ENCODE results near the gene ZNF30. TPM values are rescaled to one million over a fixed set of nuclear protein-coding genes. Genes with fewer than 3 reads are reported as not detected.

Gene ZNF30
- total RNA-seq, 2 donors from 2014 or later: 1.3 to 2.1 TPM

DNA sequence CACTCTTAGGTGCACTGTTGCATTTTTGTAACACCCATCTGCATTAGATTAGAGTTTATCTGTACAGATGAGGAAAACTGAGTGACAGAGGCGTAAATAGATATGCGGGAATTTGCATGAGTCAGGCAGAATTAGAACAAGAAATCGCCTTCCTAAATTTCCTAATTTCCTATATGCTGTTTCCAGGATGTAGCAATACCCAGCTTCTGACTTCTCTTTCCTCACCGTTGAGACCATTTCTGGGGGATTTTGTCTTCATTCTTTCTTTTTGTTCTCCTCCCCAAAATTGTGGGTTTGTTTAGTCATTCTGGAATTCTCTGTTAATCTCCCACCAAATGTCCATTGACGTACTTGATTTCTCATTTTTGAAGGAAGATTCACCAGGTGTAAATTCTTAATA lies 47.9 kb downstream of the ZNF30 start:
- no peaks in the 10 kb centered on the region for H3K4me1 ChIP-seq
- H3K4me3 ChIP-seq: no peak overlapping the region
- no peak for DNase-seq
- TF ChIP-seq, protein P1, sequence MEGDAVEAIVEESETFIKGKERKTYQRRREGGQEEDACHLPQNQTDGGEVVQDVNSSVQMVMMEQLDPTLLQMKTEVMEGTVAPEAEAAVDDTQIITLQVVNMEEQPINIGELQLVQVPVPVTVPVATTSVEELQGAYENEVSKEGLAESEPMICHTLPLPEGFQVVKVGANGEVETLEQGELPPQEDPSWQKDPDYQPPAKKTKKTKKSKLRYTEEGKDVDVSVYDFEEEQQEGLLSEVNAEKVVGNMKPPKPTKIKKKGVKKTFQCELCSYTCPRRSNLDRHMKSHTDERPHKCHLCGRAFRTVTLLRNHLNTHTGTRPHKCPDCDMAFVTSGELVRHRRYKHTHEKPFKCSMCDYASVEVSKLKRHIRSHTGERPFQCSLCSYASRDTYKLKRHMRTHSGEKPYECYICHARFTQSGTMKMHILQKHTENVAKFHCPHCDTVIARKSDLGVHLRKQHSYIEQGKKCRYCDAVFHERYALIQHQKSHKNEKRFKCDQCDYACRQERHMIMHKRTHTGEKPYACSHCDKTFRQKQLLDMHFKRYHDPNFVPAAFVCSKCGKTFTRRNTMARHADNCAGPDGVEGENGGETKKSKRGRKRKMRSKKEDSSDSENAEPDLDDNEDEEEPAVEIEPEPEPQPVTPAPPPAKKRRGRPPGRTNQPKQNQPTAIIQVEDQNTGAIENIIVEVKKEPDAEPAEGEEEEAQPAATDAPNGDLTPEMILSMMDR (IDR thresholded peaks at IDR 0.05): no peak
- no peak overlapping the region for H3K27ac ChIP-seq
- no peaks in the 10 kb centered on the region for H3K9me3 ChIP-seq
- no peaks in the 10 kb centered on the region for H3K36me3 ChIP-seq
- intact Hi-C loops (cut with DNase I): no loop called here
- H3K27me3 ChIP-seq: no peaks in the 10 kb centered on the region
- H3K9ac ChIP-seq (ENCODE audit: low read depth in 2 of 2, low read length in 2 of 2): no peak overlapping the region

DNA sequence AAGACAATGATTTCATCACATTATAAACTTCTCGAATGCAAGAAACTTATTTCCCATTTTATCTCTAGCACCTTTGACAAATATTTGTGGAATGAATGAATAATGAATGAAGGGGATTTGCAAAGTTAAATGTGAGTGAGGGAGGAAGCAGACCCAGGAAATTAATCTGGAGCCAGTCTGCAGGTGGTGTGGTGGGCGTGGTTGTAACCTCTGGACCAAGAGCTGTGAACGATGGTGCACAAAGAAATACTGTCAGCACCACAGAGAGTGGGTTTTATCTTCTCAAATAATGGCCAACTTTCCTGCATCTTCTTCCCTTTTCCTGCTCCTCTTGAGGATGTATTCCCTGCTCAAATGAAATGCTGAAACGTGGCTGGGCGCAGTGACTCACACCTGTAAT lies 48.4 kb downstream of the ZNF30 start:
- H3K27ac ChIP-seq: no peak overlapping the region

DNA sequence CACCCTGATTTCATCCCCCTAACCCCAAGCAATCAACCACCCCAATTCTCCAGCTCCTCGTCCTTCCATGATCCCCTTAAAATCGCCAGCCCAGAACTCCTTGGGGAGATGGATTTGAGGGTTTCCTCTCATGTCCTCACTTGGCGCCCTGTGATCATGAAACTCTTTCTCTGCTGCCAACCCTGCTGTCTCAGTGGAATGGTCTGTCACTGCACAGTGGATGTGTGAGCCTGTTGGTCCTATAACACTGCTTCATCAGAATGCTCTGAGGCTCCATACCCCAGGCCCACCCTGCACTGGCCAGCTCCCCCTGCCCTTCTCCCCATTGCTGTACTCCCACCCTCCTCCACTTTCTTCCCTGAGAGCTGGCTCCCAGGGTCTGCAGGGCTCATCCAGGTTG lies 49.9 kb downstream of the ZNF30 start:
- no peak for DNase-seq
- TF ChIP-seq, protein P1 (IDR thresholded peaks at IDR 0.05): no peak
- Histone ChIP-seq H3K9me3 (no peaks in the 10 kb centered on the region), H3K36me3 (no peaks in the 10 kb centered on the region), H3K27ac (no peak overlapping the region), H3K4me1 (no peaks in the 10 kb centered on the region), H3K4me3 (no peak overlapping the region), H3K27me3 (no peaks in the 10 kb centered on the region), H3K9ac (ENCODE audit: low read depth in 2 of 2, low read length in 2 of 2) (no peak overlapping the region)
- intact Hi-C loops (cut with DNase I): no loop called here

More for the DNA sequence above, 48.4 kb downstream of the ZNF30 start:
- peak; percentile 60 for DNase-seq
- intact Hi-C loops (cut with DNase I): no loop called here
- TF ChIP-seq, protein P1 (IDR thresholded peaks at IDR 0.05): no peak
- H3K4me3 ChIP-seq: no peak overlapping the region
- no peaks in the 10 kb centered on the region for H3K9me3 ChIP-seq
- no peak overlapping the region for H3K9ac ChIP-seq (ENCODE audit: low read depth in 2 of 2, low read length in 2 of 2)
- H3K36me3 ChIP-seq: no peaks in the 10 kb centered on the region
- H3K27me3 ChIP-seq: no peaks in the 10 kb centered on the region
- H3K4me1 ChIP-seq: no peaks in the 10 kb centered on the region

DNA sequence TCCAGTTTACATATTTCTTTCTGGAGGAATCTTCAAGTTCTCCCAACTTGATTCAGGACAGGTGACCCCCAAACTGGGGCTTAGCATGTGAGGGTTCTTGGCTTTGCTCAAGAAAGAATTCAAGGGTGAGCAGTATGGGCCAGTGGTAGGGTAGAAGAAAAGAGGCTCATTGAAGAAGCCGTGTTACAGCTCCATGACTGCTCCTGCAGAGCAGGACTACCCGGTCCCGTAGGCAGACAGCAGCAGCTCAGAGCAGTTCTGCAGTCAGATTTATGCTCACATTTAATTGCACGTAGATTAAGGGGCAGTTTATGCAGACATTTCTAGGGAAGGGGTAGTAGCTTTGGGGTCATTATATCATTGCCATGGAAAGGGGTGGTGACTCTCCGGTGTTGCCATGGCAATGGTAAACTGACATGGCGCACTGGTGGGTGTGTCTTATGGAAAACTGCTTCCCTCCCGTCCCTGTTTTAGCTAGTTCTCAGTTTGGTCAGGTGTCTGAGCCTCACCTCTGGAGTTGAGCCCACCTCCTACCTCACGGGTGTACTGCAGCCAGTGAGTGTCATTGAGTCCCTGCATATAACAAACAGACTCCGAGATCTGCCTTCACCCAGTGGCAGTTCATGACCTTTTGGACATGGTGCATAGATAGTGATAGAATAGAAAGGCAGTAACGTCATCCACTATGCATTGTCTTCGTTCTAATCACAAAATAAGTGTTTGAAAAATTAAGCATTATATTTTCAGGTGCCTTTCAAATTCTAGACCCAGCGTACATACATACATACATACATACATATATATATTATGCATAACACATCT lies 53.3 kb downstream of the ZNF30 start:
- H3K9ac ChIP-seq (ENCODE audit: low read depth in 2 of 2, low read length in 2 of 2): no peak overlapping the region
- H3K4me1 ChIP-seq: no peaks in the 10 kb centered on the region
- no peak overlapping the region for H3K4me3 ChIP-seq
- no peaks in the 10 kb centered on the region for H3K36me3 ChIP-seq
- no peak overlapping the region for H3K27ac ChIP-seq
- H3K27me3 ChIP-seq: no peaks in the 10 kb centered on the region
- TF ChIP-seq, protein P1 (IDR thresholded peaks at IDR 0.05): no peak
- intact Hi-C loops (cut with DNase I): no loop called here
- no peaks in the 10 kb centered on the region for H3K9me3 ChIP-seq
- no peak for DNase-seq

DNA sequence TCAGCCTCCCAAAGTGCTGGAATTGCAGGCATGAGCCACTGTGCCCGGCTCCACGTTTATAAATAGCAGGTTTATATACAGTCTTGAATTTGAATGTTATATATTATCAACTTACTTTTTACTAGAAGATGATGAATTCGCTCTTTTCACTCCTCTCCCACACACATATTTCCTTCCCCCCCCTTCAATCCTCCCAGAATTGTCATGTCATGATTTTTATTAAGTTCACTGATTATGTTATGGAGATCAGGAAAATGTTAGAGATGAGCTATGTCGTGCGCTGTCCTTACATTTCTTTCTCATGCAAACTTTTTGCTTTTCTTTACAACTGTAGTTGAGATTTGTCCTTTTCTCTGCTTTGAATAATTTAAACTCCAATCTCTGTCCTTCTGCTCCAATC lies 55.6 kb downstream of the ZNF30 start:
- DNase-seq: no peak
- Histone ChIP-seq H3K9me3 (no peaks in the 10 kb centered on the region), H3K27ac (no peak overlapping the region), H3K4me1 (no peaks in the 10 kb centered on the region), H3K9ac (ENCODE audit: low read depth in 2 of 2, low read length in 2 of 2) (no peak overlapping the region), H3K27me3 (no peaks in the 10 kb centered on the region), H3K4me3 (no peak overlapping the region), H3K36me3 (no peaks in the 10 kb centered on the region)
- intact Hi-C loops (cut with DNase I): no loop called here
- TF ChIP-seq, protein P1 (IDR thresholded peaks at IDR 0.05): no peak

Data from colonic mucosa (tissue), 4 donors.